Hematopoietic multipotent progenitor cell treated with erythropoietin and hydrocortisone succinate and interleukin-3 and kit ligand, for 4 days (in vitro differentiated cells): ENCODE measurements around the gene CCNK.

ENCODE experiments used
- DNase-seq: peaks from one replicate; pipeline ENCODE4 v3.0.0-alpha.2; 2015

CCNK gene

DNA sequence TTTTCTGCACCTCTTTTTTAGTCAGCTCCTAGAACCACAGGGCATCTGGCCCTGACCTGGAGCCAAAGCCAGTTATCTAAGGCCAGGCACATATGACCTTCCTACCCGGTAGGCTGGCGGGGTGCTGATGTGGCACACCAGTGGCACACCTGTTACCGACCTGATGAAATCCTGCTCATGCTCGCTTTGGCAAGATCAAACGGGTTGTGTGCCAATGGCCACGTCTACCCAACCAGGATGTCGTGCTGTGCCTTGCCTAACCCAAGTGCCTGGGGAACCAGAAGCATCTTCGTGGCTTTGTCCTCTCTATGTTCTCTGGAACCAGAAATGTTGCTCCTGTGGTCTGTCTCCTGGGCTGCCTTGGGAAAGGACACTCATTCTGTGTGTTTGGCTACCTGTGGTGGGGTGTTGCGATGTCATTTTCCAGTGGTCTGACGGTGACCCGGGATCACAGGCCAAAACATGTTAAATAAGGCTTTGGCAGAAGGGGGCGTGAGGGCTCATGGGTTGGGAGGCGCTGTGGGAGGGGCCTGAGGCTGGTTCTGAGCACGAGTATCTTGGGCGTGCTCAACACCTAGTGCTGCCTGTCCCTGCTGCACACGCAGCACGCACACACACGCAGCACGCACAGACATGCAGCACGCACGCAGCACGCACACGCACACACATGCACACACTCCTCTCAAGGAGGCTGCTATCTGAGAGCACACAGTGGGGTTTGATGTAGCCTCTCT lies 27.9 kb downstream of the CCNK start:
- no peak for DNase-seq

DNA sequence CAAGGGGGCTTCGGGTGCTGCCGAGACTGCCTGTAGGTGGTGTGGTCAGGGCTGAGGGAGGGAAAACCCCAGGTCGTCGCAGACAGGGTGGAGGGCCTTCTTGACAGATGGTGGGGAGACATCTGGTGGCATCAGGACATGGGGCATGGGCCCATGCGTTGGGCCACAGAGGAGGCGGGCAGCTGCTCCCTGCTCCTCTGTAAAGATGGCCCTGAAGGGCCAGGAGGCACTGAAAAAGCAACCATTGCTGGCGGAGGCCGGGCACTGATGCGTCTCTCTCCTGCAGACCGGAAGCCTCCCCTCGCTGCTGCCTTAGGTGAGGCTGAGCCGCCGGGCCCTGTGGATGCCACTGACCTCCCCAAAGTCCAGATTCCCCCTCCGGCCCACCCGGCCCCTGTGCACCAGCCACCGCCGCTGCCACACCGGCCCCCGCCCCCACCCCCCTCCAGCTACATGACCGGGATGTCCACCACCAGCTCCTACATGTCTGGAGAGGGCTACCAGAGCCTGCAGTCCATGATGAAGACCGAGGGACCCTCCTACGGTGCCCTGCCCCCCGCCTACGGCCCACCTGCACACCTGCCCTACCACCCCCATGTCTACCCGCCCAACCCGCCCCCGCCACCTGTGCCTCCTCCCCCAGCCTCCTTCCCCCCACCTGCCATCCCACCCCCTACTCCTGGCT lies 28.8 kb downstream of the CCNK start:
- no peak for DNase-seq

DNA sequence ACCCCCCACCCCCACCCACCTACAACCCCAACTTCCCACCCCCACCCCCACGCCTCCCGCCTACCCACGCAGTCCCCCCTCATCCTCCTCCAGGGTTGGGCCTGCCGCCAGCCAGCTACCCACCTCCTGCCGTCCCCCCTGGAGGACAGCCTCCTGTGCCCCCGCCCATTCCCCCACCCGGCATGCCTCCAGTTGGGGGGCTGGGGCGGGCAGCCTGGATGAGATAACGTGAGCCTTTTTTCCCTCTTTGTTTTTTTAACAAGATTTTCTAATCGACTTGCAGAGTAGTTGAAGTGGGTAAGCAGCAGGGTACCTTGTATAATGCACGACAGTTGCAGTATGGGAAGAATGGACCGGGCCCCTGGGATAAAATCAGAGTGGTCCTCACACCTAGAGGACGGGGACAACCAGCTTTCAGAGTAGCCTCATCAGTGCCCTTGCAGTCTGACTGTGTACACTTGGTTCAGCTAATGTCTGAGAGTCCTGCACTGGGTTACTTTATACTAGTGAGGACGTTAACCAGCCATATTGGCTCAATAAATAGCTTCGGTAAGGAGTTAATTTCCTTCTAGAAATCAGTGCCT lies 29.4 kb downstream of the CCNK start:
- no peak for DNase-seq

DNA sequence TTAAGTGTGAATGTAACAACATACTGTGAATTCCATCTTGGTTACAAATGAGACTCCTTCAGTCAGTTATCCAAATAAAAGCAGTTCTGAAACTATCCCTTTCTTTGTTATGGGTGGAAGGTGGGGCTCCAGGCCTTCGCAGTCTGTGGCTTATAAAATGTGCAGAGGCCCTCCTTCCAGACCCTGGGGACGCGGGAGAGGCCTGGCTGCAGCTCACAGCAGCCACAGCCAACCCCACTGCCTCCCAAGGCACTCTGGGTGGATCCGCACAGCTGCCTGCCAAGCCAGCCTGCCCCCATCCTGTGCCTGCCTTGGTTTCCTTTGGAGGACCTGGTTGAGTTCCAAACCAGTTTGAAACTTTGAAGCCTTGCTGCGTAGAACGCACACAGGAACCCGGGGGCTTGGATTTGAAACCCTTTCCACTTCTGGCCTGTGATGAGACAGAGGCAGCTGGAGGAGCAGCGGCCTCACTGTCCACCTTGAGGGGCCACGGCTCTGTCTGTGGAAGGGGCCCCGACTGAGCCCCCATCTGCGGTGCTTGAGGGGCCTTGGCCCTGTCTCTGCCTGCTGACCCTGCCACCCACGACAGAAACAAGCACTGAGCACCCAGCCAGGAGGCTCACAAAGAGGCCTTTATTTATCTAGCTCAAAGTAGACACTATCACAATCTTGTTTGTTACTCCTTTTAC lies 30.4 kb downstream of the CCNK start:
- DNase-seq, result no peak

DNA sequence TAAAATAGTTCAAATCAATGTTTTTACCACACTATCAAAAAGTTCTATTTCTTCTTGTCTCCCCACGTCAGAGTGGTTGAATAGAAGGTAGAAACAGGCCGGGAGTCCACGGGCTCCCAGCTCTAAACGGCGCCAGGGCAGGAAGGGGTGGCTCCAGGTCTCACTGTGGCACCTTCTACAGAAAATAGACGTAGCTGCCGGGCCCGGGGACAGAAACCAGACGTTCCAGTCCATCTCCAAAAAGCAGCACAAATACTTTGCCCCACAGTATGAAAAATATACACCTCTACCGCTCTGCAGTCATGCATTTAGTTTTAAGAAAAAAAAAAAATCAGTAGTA lies 30.9 kb downstream of the CCNK start:
- DNase-seq, result no peak

DNA sequence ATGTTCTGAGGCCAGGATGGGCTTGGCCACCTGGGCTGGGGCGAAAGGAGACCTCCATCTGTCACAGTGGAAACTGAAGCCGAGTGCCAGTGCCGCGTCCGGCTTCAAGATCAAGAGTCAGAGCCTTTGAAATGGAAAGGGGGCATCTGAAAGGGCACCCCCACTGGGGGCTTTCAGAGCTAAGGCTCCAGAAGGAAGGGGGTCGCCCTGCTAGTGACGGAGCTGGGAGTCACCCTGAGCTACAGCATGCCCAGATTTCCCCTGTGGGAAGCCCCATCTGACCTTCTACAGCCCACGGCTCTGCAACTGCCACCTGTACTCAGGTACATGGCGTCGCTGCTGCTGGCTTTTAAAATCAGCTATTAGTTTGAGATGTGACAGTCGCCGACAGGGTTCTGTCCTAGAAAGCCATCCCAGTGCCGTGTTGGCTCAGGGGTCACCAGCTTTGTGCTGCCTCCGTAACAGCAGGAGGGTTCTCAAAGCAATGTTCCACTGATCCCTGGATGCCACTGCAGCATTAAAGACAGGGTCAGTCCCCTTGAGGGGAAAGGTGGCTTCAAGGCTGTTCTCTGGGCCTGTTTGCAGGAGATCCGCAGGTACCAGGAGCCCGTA lies 31.5 kb downstream of the CCNK start:
- no peak for DNase-seq

DNA sequence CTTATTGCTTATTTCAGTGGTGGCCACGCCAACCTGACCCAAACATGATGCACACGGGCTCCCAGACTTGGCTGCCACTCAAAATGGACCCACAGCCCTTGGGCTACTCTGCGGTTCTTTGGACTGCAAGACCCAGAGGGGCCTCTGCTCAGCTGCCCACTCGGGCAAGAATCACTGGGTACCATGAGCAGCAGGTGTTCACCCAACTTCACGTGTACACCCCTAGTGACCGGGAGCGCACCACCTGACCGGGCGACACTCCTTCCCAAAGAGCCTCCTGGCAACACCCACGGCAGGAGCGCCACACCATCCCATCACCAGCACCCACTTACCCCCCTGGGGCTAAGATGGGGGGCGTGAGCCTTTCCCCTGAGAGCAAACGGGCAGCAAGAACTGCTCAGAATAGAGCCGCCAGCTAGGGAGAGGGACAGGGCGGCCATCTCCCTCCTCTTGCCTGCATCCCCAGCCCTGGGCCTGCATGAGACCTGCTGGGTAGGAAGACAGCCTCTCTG lies 32.0 kb downstream of the CCNK start:
- no peak for DNase-seq

DNA sequence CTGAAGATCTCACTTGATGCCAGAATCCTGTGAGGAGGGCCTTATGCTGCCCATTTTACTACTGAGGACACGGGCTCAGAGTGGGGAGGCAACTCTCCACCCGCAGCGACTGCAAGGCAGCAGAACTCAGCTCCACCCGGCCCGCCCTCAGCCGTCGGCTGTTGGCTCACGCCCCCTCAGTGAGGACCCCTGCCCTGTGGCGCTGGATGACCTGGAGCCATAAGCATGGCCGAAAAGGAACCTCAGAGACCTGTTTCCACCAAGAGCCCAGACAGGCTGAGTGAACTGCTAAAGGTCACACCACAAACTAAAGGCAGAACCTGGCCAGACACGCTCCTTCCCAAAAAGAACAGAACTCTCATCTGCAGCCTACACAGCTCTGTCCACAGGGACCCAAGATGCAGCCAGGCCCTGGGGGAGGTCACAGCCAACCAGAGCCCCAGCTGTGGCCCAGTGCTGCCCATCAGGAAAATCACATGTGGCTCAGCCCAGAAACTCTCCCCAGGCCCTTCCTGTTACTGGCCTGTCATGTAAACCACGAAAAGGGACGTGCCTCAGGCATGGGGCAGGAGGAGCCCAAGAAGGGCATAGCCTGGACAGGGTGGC lies 32.8 kb downstream of the CCNK start:
- DNase-seq, result no peak

DNA sequence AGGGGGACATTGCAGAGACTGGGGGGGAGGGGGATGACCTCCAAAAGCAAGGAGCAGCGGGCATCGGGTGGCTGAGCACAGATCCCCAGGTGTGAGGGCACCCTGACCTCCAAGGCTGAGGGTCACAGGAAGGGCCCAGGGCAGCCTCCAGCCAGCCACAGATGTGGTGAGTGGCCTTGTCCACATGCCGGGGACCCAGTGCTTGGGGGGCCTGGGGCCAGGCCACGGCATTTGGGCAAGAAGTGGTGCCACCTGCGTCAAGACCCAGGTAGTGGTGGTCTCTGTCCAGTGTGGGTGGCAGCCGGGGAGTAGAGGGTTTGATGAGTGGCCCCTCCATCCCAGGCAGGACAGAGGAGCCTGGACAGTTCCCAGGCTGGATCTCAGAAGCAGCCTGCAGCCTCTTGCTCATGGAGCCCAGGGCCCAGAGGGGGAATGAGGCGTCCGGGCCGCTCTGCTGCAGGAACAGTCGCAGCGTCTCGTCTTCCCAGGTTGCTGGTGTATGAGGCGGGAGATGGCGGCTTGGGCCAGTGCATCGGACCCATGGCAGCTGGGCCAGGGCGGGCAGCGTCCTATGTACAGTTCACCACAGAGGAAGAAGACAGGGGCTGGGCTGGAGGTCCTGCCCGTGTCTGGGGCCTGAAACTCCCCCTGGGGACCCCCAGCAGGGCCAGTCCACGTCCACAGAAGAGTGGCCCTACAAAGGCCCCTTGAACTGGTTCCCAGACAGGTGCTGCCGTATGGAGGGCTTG lies 33.5 kb downstream of the CCNK start:
- DNase-seq, result no peak

DNA sequence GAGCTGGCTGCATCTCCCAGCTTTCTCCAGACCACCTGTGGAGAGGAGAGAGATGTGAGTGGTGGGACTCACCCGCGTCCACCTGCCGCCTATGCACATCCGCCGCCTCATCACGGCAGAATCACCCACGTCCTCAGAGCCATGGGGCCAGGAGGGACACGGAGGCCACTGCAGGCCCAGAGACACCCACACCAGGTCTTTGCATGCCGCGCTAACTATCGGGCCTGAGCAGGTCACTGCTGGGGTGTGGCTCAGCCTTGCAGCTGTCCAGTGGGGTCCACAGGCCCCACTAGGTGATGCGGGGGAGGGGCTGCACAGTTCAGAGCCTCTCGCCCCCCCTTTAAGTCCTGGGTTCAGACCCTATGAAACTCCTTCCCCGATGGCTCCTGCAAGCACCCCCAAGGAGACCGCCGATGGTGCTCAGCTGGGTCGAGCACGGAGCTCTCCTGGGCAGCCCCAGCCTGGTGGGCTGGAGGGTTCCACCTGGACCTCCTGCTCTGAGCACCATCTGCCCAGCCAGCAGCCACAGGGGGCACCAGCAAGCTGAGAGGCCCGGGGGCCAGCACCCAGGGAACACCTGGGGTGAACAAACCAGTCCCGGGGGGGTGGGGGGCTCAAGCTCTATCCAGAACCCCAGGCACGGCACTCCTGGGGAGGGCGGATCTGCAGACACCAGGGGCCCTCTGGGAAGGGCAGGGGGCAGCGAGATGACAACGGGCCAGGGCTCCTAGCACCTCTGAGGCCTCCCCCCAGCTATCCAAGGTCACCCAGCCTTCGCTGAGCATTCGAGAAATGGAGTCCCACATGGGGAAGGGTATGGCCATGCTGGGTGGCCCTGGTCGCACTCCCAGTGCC lies 34.3 kb downstream of the CCNK start:
- DNase-seq, result no peak

DNA sequence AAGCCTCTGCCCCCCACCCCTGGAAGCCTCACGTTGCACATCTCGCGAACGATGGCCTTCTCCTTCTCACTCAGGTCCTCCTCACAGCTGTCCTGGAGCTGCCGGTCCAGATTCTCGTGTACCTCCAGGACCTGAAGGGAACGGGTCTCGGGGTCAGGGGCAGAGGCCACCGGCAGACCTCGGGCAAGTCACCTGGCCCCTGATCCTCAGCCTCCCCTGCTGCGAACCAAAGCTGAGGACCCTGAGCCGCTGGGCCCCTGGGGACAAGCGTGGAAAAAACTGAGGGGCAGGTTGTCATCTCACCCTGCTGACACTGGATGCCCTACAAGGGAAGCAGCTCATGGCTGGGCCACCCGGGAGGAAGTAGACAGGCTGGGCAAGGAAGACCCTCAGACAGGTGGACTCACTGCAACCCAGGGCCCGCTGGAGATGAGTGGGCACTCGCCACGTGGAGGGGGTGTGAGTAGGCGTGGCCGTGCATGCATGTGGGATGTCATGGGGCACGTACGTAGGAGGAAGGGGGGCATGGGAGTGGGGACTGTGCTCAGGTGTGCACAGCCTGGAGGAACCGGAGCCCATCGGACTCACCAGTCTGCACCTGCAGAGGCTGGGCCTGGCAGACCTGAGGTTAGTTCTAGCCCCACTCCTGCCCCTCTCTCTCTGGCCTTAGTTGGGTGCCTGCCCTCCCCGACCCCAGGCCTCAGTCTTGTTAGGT lies 35.1 kb downstream of the CCNK start:
- no peak for DNase-seq

DNA sequence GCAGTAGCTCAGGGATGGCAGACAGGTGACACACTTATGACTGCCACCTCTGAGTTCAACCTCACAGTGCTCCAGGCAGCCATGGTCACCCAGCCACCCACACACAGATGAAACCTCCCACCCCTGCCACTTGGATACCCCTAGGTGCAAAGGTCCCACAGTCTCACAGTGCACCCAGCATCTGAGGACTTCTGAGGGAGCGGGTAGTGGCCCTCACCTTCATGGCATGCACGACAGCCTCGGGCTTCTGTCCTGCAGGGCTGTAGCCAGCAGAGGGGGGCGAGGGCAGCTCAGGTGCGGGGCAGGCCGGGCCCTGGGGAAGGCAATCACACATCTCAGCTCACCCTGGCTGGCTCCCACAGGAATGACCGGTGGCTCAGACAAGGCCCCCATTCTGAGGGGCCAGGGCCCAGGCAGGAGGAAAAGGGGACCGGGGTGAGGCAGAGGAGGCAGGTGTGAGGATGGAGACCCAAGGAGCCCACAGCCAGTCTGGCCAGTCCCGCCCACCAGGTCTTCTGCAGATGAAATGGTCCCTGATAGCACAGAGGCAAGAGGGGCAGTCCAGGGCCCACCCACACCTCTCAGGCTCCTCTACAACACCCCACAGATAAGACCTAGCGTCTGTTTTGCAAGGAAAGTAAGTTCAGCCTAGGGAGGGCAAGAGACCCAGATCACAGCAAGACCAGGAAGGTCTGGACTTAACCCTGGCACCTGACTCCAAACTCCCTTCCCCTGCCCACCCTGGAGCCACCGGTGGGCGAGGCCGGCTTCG lies 35.8 kb downstream of the CCNK start:
- DNase-seq, result no peak

DNA sequence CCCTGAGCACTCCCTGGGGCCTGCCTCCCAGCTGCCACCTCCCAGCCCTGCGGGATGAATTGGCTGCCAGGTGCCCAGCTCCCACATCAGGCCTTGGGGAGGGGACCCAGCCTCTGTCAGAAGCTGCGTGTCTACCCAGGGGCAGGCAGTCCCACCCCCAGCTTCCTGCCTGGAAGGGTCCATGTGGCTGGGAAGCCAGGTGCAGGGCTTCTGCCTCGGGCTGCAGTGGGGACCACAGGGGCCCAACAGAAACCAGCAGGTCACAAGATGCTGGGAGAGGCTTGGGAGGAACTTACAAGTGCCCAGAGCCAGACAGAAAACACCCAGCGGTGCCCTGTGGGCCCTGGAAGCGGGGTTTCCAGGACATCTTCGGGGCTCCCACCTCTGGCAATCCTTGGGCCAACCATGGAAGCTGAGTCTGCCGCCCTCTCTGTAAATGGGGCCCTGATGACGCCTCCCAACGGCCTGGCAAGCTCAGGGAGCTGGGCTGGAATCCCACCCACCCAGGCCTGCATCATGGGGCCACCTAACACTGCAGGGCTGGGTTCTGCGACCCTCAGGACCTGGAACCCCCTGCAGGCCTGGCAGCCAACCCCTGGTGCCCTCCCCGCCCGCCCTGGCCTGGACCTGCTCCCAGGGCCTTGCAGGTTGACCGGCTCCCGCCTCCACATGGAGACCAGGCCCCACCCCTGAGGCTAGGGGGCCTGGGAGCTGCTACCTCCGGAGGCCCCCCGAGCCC lies 36.6 kb downstream of the CCNK start:
- no peak for DNase-seq

DNA sequence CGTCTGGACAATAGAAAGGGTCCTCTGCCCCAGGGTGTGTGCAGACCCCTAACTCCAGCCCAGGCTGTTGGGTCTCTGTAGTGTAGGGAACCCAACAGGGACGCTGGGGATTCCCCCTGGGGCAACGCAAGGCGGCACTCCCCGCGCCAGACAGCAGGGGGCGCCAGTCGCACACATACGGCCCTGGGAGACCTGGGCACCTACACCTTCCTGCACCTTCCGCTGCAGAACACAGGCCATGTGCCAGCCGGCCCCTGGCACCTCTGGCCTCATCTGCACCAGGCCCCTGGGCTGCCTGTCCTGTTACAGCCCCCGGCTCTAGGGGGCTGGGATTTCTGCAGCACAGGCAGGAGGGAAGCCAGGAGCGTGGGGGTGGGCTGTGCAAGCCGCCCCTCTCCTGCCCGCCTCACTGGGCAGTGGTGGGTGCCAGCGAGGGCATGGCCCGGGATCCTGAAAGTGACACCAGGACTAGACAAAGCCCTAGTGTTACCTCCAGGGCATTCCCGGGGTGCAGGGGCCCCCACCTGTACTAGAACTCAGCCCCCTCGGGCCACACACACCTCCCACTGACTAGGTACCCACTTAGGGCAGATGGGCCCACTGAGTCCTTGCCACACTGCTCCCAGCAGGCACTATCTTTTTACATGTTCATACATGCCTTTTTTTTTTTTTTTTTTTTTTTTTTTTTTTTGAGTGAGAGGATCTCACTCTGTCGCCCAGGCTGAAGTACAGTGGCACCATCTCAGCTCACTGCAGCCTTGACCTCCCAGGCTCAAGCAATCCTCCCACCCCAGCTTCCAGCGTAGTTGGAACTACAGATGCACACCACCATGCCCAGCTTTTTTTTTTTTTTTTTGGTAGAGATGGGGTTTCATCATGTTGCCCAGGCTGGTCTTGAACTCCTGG lies 37.5 kb downstream of the CCNK start:
- DNase-seq, result peak; percentile 74

DNA sequence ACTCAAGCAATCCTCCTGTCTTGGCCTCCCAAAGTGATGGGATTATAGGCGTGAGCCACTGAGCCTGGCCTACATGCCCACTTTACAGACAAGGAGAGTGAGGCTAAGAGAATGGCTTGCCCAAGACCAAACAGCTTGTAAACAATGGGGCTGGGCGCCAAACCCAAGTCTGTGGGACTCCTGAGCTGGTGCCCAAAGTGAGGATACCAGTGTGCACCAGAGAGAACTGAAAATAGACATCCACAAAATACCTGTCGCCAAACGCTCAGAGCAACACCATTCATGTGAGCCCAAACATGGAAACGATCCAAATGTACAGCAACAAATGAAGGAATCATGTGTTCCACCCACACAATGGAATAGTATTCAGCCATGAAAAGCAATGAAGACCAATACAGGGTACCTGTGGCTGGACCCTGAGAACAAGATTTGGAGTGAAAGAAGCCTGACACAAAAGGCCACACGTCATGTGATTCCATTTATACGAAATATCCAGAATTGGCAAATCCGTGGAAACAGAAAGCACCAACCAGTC lies 38.2 kb downstream of the CCNK start:
- no peak for DNase-seq

DNA sequence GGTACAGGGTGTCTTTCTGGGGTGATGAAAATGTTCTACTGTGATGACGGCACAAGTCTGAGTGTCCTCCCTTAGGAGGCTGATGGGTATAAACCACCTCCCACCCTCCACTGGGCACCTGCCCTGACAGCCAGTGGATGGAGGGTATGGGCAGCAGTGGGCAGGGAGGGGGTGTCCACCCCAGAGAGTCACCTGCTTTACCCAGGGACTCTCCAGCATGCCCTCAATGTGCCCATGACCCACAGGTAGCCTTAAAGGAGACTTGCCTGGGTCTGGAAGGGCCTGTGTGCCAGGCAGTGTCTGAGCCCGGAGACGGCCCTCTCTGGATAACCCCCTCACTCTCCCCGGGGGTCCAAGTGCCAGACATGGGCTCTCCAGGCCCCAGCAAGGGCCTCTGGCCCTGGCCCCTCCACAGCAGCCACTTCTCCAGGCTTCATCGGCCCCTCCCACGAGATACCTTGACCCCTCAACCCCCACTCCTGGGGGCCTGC lies 38.8 kb downstream of the CCNK start:
- DNase-seq, result no peak

DNA sequence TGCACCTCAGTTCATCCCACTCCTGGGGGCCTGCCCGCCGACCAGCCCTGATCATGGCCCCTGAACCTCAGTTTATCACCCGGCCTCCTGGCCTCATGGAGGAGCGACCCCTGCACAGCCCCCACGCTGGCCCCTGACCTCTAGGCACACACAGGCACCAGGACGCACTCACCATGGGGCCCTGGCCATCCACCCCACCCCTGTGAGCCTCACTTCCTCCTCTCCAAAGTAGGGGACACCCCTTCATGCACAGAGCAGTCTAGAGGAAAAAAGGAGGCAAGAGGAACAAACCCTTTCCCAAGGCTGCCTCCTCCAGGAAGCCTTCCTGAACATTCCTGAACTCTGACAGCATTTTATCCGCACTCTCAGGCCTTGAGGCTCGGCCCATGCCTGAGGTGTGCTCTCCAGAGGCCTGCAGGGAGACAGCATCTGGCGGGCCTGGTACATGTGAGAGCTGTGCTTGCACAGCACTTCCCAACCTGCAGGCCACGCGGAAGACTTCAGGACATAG lies 39.4 kb downstream of the CCNK start:
- no peak for DNase-seq
